Measurements from ENCODE around the gene AARS1.
"Not testable (repeated sequence)": the region's sequence is repeated elsewhere in the genome, so short reads cannot be mapped to it uniquely, and the experiment has no call there.

AARS1 gene

DNA sequence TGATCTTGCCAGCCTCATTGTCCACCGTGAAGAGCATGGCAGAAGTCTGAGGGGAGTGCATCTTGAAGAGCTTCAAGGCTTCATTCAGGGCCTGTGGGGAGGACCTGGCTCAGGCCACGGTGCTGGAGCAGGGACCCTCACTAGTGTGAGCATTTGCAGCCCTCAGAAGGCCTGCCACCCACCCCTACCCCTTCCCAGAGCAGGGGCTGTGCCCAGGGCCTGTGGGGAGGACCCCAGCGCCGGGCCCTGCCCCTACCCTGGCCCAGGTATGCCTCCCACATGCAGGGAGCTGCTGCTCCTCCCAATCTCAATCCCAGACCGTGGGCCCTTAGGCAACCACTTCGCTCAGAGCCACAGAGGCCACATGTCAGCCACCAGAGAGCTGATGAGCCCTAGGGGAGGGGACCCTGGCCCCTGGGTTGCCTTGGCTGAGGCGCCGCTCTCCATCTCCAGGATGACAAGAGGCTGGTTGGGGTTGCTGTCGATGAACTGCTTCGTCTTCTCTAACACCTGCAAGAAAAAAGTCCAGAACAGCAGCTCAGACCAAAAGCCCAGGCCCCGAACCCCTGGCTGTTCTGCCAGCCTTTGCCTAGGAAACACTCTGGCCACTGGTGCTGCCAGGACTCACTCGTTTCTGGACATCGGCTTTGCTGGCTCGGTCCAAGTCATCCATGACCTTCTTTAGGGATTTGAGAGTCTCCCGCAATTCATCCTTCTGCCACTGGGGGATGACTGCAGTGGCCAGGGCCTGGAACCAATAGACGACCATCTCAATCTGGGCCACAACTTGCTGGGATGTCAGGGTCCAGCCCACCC, 35.8 kb downstream of the AARS1 start:
- peaks cover 7% of the 10 kb centered on the region for H3K4me1 Mint-ChIP-seq
- H3K27me3 Mint-ChIP-seq (ENCODE audit: low read depth): no peaks in the 10 kb centered on the region
- TF ChIP-seq, protein P1, sequence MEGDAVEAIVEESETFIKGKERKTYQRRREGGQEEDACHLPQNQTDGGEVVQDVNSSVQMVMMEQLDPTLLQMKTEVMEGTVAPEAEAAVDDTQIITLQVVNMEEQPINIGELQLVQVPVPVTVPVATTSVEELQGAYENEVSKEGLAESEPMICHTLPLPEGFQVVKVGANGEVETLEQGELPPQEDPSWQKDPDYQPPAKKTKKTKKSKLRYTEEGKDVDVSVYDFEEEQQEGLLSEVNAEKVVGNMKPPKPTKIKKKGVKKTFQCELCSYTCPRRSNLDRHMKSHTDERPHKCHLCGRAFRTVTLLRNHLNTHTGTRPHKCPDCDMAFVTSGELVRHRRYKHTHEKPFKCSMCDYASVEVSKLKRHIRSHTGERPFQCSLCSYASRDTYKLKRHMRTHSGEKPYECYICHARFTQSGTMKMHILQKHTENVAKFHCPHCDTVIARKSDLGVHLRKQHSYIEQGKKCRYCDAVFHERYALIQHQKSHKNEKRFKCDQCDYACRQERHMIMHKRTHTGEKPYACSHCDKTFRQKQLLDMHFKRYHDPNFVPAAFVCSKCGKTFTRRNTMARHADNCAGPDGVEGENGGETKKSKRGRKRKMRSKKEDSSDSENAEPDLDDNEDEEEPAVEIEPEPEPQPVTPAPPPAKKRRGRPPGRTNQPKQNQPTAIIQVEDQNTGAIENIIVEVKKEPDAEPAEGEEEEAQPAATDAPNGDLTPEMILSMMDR (IDR thresholded peaks at IDR 0.05; ENCODE audit: unreplicated experiment in 3 of 3): peak; percentile 42 to 51 (median 43)
- H3K27ac Mint-ChIP-seq: peak overlapping the region in 1 of 3 experiments; percentile 74
- H3K9me3 Mint-ChIP-seq: no peaks in the 10 kb centered on the region
- peak overlapping the region; percentile 46 to 69 (median 65) for H3K4me3 Mint-ChIP-seq
- peaks cover 51% of the 10 kb centered on the region for H3K36me3 Mint-ChIP-seq (ENCODE audit: low read depth)

DNA sequence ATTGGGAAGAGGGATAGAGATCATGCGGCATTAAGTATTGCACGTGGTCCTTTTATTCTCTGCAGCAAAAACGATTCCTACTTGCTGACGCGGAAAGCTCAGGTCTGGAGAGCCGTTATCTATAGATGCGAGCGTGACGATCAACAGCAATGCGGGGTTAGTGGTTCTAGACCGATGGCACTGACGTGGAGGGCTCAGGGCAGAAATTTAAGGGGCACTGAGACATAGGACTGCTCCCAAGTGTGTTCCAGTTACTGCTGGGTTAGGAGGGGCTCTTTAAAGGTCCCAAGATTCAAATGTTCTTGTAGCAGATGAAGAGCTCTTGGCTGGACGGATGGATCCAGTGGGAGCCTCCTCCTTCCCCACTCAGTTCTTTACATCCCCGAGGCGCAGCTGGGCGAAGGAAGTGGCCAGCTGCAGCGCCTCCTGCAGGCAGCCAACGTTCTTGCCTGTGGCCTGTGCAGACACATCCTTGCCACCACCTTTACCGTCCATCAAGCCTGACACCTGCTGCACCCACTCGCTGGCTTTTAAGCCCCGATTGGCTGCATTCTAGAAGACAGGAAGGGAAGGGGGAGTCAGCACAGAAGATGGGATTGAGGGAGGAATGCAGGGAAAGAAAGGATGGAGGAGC, 36.8 kb downstream of the AARS1 start:
- H3K36me3 Mint-ChIP-seq (ENCODE audit: low read depth): peaks cover 42% of the 10 kb centered on the region
- peaks cover 7% of the 10 kb centered on the region for H3K4me1 Mint-ChIP-seq
- H3K27ac Mint-ChIP-seq: peak overlapping the region; percentile 37 to 92 (median 67)
- no peaks in the 10 kb centered on the region for H3K27me3 Mint-ChIP-seq (ENCODE audit: low read depth)
- H3K4me3 Mint-ChIP-seq: peak overlapping the region; percentile 82 to 92 (median 91)
- no peaks in the 10 kb centered on the region for H3K9me3 Mint-ChIP-seq
- TF ChIP-seq, protein P1 (IDR thresholded peaks at IDR 0.05; ENCODE audit: unreplicated experiment in 3 of 3): peak in 1 of 3 experiments; percentile 37

DNA sequence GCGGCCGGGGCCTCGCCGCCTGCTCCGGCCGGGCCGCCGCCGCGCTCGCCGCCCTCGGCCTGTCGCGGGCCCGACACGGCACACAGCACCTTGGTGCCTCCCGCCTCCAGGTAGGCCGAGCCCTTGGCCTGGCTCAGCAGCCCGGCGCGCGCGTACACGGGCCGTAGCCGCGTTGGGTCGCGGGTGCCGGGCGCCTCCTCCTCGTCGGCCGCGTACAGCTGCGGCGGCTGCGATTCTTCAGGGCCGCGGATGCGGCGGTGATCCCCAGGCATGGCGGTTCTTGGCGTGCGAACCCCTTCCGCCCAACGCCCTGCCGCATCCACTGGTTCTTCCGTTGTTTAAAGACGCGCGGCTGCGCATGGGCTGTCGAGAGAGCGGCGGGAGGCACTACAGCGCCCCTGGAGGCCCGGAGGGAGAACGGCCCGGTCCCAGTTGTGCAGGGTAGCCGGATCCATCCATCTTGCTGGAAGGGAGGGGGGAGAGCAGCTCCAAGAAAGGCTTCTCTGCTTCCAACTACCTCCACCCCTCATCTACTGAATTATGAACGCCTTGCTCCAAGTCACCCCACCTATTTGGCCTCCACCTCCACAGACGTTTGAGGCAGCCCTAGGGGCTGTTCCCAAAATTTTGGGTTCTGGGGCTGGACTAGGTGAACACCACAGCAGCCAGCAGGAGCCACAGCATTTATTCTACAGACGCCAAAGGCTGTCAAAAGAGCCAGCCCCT, 37.5 kb downstream of the AARS1 start, which contains the start of gene EXOSC6:
TSS of gene EXOSC6 (minus strand) at position 312 of the 726 bp plus-strand sequence. CDS start at position 272, 40 bp downstream.
- H3K27me3 Mint-ChIP-seq (ENCODE audit: low read depth): no peaks in the 10 kb centered on the region
- TF ChIP-seq, protein P1 (IDR thresholded peaks at IDR 0.05; ENCODE audit: unreplicated experiment in 3 of 3): peak; percentile 94 to 97 (median 96)
- H3K4me3 Mint-ChIP-seq: peak within 1 kb of the TSS; percentile 82 to 92 (median 91)
- no peaks in the 10 kb centered on the region for H3K9me3 Mint-ChIP-seq
- H3K27ac Mint-ChIP-seq: peak within 1 kb of the TSS; percentile 67 to 92 (median 91)
- H3K36me3 Mint-ChIP-seq (ENCODE audit: low read depth): peaks cover 38% of the 10 kb centered on the region
- peaks cover 7% of the 10 kb centered on the region for H3K4me1 Mint-ChIP-seq

DNA sequence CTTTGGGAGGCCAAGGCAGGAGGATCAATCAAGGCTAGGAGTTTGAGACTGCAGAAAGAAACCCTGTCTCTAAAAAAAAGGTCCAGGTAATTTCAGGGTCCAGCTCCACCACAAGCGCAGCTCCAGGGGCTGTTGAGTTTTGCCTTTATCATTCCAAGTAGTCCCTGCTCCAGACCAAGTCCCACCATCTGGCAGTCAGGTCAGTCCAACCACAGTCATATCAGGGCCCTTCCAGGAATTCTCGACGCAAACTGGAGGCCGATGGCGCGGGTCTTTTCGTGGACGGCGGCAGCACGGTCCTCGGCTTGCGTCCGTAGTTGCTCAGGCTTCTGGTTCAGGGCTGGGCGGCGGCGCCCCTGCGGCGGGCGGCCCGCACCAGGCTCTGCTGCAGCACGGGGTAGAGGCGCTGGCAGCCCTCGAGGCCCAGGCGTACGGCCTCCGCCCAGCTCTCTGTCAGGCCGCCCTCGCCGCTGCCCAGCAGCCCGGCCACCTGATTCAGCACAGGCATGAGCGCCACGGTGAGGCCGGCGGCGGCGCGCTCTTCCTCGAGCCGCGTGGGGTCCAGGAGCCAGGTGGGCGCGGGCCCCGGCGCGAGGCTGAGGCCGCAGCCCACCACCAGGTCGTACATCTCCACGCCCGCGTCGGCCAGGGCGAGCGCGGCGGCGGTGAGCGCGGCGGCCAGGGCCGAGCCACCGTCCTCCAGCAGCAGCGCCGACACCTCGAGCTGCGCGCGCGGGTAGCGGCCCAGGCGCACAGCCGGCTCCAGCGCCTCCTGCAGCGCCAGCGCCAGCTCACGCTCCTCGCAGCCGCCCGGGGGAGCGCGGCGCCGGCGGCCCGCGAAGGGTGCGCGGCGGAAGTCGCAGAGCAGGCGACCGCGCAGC, 38.3 kb downstream of the AARS1 start:
- Mint-ChIP-seq H3K27me3 (ENCODE audit: low read depth) (no peaks in the 10 kb centered on the region), H3K9me3 (no peaks in the 10 kb centered on the region), H3K36me3 (ENCODE audit: low read depth) (peaks cover 38% of the 10 kb centered on the region), H3K4me3 (peak overlapping the region; percentile 81 to 85 (median 84)), H3K27ac (peak overlapping the region in 1 of 3 experiments; percentile 66), H3K4me1 (peaks cover 7% of the 10 kb centered on the region)
- TF ChIP-seq, protein P1 (IDR thresholded peaks at IDR 0.05; ENCODE audit: unreplicated experiment in 3 of 3): no peak

DNA sequence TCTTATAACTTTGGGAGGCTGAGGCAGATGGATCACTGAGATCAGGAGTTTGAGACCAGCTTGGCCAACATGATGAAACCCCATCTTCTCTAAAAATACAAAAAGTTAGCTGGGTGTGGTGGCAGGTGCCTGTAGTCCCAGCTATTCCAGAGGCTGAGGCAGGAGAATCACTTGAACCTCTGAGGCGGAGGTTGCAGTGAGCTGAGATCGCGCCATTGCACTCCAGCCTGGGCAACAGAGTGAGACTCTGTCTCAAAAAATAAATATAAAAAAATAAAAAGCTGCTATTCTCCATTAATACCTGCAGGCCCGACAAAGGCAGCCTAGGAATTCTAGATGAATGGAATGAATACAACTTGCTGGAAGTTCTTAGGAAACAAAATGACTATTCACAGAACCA, 39.6 kb downstream of the AARS1 start:
- not testable (repeated sequence) for H3K27me3 Mint-ChIP-seq (ENCODE audit: low read depth); H3K4me1 Mint-ChIP-seq; H3K9me3 Mint-ChIP-seq
- peaks cover 29% of the 10 kb centered on the region for H3K36me3 Mint-ChIP-seq (ENCODE audit: low read depth)
- H3K27ac Mint-ChIP-seq: peak overlapping the region in 1 of 3 experiments; percentile 39
- H3K4me3 Mint-ChIP-seq: peak overlapping the region; percentile 62 to 75 (median 66)

DNA sequence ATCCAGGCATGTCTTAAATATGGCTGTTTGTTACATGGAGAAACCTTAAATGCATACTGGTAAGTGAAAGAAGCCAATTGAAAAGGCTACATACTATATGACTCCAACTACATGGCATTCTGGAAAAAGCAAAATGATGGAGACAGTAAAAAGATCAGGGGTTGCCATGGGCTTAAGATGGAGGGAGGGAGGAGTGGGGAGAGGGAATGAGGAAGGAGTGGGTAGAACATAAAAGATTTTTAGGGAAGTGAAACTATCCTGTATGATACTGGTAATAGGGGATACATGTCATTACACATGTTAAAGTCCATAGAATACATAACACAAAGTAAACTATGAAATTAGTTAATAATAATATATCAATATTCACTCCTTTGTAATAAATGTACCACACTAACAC, 50.5 kb downstream of the AARS1 start:
- not testable (repeated sequence) for H3K27ac Mint-ChIP-seq; H3K4me3 Mint-ChIP-seq; H3K4me1 Mint-ChIP-seq; H3K27me3 Mint-ChIP-seq (ENCODE audit: low read depth); H3K9me3 Mint-ChIP-seq
- peaks cover 14% of the 10 kb centered on the region for H3K36me3 Mint-ChIP-seq (ENCODE audit: low read depth)

DNA sequence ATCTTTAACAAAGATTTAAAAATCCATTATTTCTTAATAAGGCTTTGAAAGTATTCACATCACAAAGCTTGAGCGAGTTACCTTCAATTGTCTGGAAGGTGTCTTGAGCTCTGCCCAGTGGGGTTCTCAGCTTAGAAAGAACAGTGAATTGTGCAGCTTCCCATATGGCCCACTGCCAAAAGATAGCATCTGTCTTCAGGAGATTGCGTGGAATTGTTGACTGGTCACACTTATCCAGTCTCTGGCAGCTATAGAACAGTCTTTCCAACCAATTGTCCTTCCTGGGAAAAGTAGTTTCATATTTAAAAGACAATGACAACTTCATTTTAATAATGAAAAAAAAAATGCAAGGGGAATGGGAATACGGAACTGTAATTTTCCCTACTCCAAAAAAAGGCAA, 57.5 kb downstream of the AARS1 start:
- not testable (repeated sequence) for H3K4me1 Mint-ChIP-seq; H3K4me3 Mint-ChIP-seq; H3K27me3 Mint-ChIP-seq (ENCODE audit: low read depth); H3K27ac Mint-ChIP-seq; H3K9me3 Mint-ChIP-seq
- H3K36me3 Mint-ChIP-seq (ENCODE audit: low read depth): peaks cover 14% of the 10 kb centered on the region

DNA sequence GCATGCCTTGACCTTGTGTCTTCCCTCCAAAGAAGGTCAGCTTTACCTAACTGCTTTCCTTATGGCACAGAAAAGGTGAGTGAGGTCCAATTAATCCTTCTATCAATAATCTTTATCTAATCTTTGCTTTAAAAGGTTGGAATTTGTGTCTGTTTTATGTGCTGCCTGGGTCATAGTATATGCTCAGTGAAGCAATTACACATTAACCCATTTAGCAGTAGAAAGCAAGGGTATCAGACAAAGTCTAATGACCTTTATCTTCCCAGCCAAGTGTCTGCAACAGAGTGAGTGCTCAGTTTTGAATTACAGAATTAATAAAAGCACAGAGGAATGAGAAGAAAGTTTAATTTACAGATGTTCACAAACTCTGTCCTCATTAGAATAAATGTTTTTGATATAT, 63.3 kb downstream of the AARS1 start:
- H3K36me3 Mint-ChIP-seq (ENCODE audit: low read depth): peaks cover 23% of the 10 kb centered on the region
- H3K27ac Mint-ChIP-seq; H3K4me3 Mint-ChIP-seq; H3K4me1 Mint-ChIP-seq; H3K9me3 Mint-ChIP-seq; H3K27me3 Mint-ChIP-seq (ENCODE audit: low read depth): not testable (repeated sequence)

DNA sequence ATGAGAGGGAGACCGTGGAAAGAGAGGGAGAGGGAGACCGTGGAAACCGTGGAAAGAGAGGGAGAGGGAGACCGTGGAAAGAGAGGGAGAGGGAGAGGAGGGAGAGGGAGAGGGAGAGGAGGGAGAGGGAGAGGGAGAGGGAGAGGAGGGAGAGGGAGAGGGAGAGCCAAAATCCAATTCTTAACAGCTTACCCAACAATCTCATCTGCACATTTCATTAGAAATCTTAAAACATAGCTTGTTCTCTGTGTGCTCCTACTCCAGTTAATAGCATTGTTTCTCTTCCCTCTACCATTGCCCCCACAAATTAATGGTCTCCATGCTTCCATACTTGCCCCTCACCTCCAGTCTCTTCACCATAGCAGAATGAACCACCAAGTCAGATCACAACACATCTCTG, 63.9 kb downstream of the AARS1 start:
- H3K9me3 Mint-ChIP-seq; H3K27me3 Mint-ChIP-seq (ENCODE audit: low read depth); H3K4me3 Mint-ChIP-seq; H3K27ac Mint-ChIP-seq; H3K4me1 Mint-ChIP-seq: not testable (repeated sequence)
- peaks cover 25% of the 10 kb centered on the region for H3K36me3 Mint-ChIP-seq (ENCODE audit: low read depth)

All from nephron (organoid).